Right lobe of liver (tissue), 4 donors: ENCODE measurements around the gene CDC16.

Experiments
- CTCF ChIP-seq, 4 donors: fragments of 200-600 bp in 3 of 4; fragments of 450-650 bp in 1 of 4; IDR thresholded peaks; one replicate each; pipeline versions ENCODE4 v1.5.1 to v1.8.0; 2016 to 2022; ENCODE audit warnings: antibody characterized with exemption in 4 of 4, mild to moderate bottlenecking in 2 of 4
- POLR2A ChIP-seq: fragments of 450-650 bp; IDR thresholded peaks from one replicate; pipeline ENCODE4 v1.6.1; 2017; ENCODE audit warnings: antibody characterized with exemption, mild to moderate bottlenecking
- donor health status: DM: no; HTN: no; CAD: no.
- donor health status: DM: no; HTN: no; CAD: no.
- donor health status: DM: no; HTN: yes; CAD: no.

GRCh38 chr13:114261328-114261965, 26.8 kb downstream of the CDC16 start:
- TF ChIP-seq CTCF (IDR thresholded peaks at IDR 0.05) = no peak
- TF ChIP-seq POLR2A = no peak
